CD4-positive, alpha-beta T cell treated with Interleukin-1 beta for 1 hour (primary cell): Measurements from ENCODE around the gene CFAP57.

Source experiments
- DNase-seq, 2 donors: peaks; one replicate each; pipeline ENCODE4 v3.0.0-alpha.2; 2020 to 2022

The CFAP57 gene

GRCh38 chr1:43229826-43230780 lies 58.0 kb downstream of the CFAP57 start:
- no peak for DNase-seq

DNA sequence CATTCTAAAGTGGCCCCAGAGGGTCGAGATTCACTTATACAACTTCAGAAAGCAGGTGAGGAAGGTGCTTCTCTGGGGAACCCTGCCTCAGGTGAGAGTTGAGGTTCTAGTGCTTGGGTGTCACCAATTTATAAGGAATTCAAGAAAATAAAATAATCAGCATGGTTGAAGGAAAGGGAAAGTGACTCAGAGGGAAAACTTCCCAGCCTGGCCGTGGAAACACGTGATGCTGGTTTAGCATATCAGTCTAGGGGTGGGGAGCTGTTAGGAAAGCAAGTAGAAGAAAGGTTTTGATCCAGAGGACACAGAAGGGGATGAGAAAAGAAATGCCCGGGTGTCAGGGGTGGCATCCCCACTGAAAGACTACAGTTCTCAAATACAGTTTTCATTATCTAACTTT lies 59.9 kb downstream of the CFAP57 start:
- DNase-seq = no peak

- no peak for DNase-seq
These were observed 60.4 kb downstream of the CFAP57 start for GRCh38 chr1:43232482-43232881.

DNA sequence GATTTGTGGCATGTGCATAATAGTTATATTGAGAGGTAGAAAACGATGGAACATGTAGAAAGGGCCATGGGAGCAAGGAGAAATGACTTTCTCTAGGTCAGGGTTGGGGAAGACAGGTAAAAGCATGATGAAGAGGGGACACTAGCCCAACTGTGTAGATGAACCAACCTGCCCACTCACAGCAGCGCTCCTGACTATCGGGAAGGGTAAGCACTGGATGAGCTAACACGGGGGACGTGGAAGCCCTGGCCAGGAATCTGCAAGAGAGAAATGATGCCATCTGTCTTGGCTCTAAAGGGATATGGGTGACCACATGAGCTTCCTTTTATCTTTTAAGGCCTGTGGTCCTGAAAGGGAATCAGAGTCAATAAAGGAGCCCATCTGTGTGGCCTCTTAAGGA lies 61.5 kb downstream of the CFAP57 start:
- DNase-seq = no peak

GRCh38 chr1:43234267-43234666 lies 62.1 kb downstream of the CFAP57 start:
- no peak for DNase-seq

DNA sequence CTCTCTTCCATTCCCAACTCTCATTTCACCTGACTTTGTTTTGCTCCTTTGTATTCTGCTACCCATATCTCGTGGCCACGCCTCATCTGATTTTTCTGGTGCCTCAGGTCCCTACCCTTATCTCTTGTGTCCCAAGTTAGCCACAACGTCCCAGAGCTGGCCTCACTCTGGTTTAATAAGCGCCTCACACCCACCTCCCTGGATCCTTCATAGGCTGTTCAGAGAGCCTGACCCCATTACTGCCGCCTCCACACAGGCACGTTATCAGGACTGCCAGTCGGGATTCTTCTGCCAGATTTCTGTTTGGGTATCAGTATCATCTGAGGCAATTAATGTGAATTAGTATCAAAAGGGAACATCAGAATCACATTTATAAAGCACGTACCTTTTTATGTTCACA lies 62.9 kb downstream of the CFAP57 start:
- DNase-seq = no peak

- no peak for DNase-seq
These were observed 63.5 kb downstream of the CFAP57 start for GRCh38 chr1:43235451-43236121.

GRCh38 chr1:43237121-43237520 lies 65.0 kb downstream of the CFAP57 start:
- DNase-seq = no peak

DNA sequence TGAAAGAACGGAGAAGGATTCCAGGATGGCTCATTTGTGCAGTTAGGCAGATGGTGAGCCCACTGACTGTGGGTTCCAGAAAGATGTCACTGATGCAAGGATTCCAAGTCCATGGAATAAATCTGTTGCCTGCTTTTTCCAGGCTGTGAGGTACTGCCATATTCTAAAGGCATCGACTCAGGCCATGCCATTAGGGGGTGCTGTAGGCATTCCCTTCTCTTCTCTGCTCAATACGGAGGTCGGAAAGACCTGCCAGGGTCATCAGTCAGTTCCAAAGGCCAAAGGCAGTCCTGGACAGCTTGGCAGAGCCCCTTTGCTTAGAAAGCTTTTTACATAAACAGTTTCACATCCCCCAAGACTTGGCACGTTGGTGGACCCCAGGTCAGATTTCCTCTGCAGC lies 66.0 kb downstream of the CFAP57 start:
- peak in 1 of 2 donors; percentile 16 for DNase-seq

- no peak for DNase-seq
These were observed 66.9 kb downstream of the CFAP57 start for GRCh38 chr1:43238991-43239469.

GRCh38 chr1:43239484-43239883 lies 67.4 kb downstream of the CFAP57 start:
- no peak for DNase-seq

- no peak for DNase-seq
These were observed 69.3 kb downstream of the CFAP57 start for GRCh38 chr1:43241413-43241836.

GRCh38 chr1:43243299-43243698 lies 71.2 kb downstream of the CFAP57 start:
- no peak for DNase-seq

DNA sequence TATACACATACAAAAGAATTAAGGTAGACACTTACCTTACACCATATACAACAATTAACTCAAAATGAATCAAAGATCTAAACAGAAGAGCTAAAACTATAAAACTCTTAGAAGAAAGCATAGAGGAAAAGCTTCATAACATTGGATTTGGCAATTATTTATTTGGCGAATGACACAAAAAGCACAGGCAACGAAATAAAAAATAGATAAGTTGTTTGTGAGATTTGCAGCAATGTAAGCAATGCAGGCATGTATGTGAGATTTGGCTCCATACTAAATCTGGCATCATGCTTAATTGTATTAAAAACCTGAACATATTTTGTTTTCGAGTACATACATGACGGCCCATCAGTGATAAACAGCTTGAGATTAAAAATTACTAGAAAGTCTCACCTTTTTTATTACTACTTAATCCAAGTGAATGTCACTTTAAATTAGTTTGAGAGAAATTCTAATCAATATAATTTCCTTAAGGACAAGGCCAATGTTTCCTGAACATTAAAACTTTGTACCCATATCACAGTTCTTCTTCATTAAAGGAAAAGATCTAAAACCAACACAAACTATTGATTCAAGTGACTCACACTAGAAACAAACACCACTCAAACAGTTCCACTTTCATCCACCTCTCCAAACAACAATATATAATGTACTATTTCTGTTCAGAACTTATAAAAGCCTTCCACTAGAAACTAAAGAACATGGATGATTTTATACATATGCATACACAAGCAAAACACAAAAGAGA lies 74.5 kb downstream of the CFAP57 start:
- no peak for DNase-seq

DNA sequence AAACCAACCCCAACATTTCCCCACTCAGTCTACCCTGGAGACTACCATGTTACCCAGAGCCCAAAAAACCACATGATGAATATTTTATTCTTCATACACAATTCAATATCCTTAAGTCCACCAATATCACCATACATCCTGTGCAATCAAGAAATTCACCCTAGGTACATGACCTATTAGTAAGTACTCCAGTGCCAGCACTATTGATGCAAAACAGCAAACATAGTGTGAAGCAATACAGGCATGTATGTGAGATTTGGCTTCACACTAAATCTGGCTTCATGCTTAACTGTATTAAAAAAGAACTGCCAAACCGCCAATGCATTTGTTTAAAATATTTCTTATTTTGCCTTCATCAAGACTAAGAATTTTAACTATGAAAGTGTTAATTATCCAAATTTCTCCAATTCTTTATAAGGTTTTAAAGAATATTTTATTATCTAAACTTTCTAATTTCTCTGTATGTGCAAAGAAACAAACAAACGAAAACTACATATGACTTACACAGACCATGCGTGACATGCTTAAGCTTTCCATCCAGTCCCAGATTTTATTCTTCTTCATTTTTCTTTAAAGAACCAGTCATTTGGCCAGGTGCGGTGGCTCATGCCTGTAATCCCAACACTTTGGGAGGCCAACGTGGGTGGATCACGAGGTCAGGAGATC lies 75.3 kb downstream of the CFAP57 start:
- DNase-seq = no peak

DNA sequence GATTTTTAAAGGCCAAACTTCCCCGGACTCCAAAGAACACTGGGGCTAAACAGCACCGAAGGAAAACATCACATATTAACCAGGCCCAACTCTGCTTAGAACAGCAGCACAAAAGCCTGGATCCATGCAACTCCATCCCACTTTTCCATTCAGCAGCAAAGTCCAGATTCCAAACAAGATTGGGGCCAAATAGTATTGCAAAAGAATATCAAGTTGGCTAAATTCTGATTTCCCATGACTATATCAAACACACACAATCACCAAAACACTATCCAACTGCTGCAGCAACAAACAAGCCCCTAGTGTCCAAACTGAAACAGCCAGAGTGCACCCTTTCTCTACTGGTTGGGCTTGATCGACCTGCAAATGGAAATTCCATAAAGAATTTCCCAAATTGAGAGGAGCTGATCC lies 78.2 kb downstream of the CFAP57 start:
- DNase-seq = no peak

DNA sequence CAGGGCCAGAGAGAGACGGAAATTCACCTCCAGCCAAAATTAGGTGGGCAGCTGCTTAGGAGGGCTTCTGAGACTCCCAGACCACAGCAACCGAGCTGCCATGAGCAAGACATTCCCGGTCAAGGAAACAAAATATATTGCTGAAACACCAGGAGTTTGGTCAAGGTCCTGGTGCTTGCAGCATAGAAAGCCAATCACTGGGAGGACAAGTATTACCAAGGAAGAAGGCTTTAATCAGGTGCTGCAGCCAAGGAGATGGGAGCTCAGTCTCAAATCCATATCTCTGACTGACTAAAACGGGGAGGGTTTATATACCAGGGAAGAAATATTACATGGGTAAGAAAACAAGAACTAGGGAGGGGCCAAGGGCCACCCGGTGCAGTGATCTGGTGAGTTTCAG lies 78.9 kb downstream of the CFAP57 start:
- DNase-seq = no peak

DNA sequence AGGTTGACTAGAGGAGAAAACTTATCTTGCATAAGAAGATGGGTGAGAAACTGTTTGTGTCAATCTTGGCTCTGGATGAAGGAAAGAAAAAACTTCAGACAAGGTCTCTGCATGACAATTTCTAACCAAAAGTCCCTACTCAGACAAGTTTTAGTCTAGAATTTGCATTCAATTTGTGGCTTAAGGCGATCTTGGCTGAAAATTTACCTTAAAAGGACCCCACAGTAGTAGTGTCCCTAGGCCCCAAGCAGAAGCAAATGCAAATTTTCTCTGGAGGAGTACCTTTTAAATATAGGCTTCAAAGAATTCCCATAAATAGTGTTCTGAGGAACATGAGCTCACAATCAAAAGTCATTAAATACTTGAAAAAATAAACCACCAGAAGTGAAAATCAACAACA lies 80.1 kb downstream of the CFAP57 start:
- no peak for DNase-seq

GRCh38 chr1:43253173-43253572 lies 81.0 kb downstream of the CFAP57 start:
- no peak for DNase-seq

DNA sequence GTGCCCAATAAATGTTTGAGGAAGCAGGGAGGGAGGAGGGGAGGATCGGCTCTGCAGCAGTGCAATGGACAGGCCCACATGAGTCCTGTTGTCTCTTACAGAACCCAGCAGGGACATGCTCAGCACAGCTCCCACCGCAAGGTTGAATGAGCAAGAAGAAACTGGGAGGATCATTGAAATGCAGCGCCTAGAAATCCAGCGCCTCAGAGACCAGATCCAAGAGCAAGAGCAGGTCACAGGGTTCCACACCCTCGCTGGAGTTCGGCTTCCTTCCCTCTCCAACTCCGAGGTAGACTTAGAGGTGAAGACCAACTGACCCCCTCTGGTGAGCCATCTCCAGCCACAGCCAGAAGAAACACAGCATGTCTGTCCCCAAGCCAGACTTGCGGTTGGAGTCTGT lies 81.7 kb downstream of the CFAP57 start:
- DNase-seq = no peak

- DNase-seq = no peak
These were observed 83.5 kb downstream of the CFAP57 start for GRCh38 chr1:43255438-43256210.
